Posterior cingulate gyrus (tissue), 11 donors: ENCODE results near the gene SNRNP200.

Experiments used
- DNase-seq, 10 donors: peaks; one replicate each; pipeline versions ENCODE4 v3.0.0 to v3.0.0-alpha.2; 2020 to 2021; ENCODE audit warnings: mixed read lengths in 3 of 10
- intact Hi-C: fragments of 100-400 bp; cut with DNase I; formaldehyde crosslinking; loops from one replicate; pipeline ENCODE4 v1.15.1; 2023

Gene SNRNP200

GRCh38 chr2:96225016-96225533, 80.3 kb downstream of the SNRNP200 start:
- DNase-seq = no peak

More at GRCh38 chr2:96225016-96225533, 80.3 kb downstream of the SNRNP200 start:
- intact Hi-C loops = no loop called here
